HG02885 (cell line): ENCODE data around the gene ITGA1.

Source experiments
- ATAC-seq: cut with Tn5 transposase; IDR thresholded peaks from one replicate; pipeline ENCODE4 v1.9.1; 2021; ENCODE audit warnings: mild to moderate bottlenecking; ENCODE audit not compliant: unreplicated experiment, poor library complexity

Gene ITGA1

DNA sequence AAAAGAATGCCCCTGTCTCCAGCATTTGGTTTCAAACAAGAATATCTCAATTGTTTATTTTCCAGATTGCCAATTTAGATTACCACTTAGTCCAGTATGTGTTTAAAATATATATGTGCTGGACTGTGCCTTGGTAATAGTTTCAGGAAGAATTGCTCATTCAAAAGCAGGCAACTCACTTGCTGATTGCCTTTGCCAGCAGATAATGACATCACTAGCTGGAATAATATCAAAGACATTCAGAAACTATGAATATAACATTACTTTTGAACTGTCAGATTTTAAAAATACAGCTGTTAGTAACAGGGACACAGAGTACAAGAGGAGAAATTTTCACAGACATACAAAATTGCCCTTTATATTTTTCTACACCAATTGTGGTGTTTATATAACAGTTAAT lies 105.4 kb downstream of the ITGA1 start:
- ATAC-seq, result no peak

DNA sequence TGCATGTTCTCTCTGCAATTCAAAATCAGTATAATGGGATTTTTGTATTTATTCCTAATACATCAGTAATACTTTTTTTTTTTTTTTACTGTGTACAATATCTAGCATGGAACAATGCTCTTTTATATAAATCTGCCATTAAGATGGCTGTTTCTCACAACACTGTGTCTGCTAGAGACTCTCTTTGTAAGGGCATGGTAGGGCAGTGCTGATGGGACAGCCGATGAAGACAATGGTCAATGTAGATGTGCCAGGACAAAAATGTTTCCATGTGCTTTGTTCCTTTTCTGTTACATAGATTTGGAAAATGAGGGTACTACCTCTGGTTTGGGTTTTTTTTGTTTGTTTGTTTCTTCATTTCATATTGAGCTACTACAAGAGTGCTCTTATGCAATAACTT lies 106.1 kb downstream of the ITGA1 start:
- ATAC-seq, result no peak

DNA sequence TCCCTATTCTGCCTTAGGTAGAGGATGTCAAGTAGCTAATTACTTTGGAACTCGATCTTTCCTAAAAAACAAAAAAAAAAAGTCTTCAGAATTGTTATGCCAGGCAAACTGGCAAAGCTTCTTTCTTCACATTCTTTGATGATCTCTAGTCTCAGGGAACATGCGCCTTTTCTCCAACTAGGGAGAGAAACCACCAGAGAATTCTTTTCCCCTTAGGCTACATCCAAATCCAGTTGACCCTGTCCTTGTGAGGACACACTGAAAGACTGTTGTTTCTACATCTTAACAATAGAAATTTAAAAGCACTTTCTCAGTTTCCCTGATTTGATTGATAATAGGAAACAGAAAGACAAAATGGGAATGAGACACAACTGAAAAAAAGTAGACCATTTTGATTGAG lies 106.7 kb downstream of the ITGA1 start:
- no peak for ATAC-seq

DNA sequence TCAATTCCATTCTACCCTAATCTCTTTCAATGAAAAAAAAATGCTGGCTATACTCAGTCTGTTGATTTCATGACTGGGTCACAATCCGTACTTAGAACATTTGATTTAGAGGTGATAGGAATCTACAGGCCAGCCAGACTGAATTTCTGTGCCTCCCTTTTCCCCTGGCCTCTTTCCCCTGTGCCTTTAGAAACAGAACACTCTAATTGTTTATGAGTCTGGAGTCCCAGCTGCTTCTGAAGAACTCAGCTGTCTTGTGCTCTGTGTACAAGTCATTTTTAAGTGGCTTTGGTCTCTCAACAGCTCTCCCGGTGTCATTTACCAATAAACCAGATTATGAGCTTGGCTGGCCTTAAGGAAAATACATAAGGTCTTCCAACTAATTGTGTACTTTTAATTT lies 107.4 kb downstream of the ITGA1 start:
- ATAC-seq, result no peak

DNA sequence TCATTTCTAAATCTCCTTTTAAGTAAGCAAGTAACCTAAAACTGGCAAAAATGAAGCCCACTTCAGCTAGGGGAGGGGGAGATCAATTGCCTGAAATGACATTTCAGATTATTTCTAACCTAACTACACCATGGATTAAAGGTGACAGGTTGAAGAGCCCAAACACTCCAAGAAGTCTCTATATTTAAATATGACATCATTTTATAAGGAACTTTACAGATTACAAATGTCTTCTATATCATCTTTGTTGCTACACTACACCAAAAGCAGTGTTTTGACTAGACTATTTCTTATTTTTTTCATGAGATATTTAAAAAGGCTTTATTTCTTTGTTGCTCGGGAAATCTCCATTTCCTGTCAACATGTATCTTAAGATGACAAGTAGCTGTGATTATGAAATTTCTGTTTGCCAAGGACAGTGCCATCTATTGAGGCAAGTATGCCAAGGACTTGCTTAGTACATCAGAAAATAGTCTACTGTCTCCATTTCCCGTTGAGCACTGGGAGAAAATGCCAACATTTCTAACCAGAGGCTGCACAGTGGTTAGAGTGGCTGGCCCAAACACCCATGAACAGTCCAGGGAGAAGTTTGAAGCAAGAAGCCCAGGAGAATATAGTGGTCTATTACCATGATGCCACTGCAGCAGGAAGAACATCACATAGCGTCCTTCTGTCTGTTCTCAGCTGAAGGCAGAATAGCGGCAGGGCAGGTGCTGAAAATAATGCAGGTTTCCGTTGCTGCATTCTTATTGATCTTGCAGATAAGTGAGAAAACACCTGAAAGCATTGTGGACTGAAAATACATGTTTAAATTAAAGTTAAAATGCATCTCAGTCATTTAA lies 108.1 kb downstream of the ITGA1 start:
- no peak for ATAC-seq

DNA sequence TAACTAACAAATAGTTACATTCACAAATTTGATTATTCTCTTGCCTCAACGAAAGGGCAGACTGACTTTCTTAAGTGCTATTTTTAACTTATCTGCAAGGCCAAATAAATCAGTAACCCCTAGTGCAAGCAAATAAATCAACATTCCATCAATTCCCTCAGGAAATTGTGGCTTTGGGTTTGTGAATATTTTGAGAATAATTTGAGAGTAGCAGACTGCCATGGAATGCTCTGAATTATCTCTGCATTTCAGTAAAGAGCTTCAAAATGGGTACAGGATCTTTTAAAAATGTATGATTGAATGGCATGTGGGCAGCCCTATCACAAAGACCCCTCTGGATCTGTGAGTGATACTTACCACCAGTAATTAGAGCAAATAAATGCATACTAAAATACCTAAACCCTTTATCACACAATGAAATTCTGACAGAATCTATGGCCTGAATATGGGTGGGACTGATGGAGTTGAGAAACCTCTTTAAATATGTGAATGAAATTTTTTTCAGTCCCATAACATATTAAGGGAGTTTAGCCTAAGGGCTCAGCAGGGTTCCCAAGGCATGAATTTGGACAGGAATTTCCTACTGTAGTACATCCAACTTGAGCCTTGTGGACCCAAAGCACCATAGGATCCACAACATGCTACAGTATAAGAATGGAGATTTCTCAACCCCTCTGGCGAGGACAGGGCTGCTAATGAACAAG lies 109.0 kb downstream of the ITGA1 start:
- no peak for ATAC-seq

DNA sequence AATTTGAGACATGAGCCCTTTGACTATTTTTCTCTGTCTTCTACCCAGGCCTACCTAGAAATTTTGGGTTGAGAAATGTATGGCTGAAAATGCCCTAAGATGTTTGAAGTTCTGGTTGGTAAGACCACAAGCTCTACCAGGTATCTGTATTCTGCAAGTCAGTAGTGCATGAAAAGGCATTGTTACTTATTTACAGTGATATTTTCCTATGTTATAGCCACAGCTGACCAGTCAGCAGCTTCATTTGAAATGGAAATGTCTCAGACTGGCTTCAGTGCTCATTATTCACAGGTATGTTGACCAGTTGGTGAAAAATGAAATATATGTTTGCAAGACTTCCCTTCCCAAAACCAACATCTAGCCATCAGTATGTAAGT lies 109.5 kb downstream of the ITGA1 start:
- ATAC-seq, result no peak

DNA sequence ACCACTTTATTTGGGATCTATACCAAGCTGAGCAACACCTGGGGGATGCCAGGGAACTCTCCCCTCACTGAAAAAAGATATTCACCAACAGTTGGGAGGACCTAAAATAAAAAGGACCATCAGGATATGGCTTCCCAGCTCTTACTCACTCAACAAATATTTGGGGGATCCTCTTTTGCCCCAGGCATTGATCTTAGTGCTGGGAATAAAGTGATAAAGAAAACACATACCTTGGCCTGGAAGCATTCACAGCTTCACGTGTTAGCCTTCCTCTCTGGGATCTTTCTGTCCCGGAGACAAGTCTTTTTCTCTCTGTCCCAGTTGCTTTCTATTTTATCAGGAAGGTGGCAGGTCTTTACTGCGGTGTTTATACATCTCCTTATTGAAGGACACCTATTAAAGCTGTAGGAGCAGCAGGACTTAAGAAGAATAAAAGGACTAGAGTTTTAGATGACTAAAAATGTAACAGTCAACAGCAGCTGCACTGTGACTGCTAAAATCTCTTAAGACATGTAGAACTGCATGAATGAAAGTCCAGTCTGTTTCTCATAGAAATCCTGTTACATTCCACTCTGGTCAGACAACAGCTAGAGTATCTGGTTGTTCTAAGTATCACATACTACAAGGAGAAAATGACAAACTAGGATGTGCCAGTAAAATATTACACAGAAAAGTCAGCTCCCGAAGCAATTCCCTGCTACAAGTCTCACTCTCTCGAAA lies 111.4 kb downstream of the ITGA1 start:
- no peak for ATAC-seq

DNA sequence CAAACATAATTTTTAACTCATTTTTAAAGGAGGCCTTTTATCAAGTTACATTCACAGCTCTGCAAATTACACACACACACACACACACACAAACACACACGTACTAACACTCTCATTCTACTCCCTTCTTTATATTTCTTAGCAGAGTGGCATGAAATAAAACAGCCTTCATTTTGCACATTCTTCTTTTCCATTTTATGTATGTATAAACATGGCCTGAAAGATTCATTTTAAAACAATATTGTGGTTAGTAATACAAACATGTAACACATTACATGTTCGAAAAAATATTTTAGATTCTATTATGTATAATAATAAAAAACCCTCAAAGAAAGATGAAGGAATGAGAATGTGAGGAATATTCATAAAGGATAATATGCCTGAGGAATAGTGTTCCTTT lies 115.4 kb downstream of the ITGA1 start:
- ATAC-seq, result no peak

DNA sequence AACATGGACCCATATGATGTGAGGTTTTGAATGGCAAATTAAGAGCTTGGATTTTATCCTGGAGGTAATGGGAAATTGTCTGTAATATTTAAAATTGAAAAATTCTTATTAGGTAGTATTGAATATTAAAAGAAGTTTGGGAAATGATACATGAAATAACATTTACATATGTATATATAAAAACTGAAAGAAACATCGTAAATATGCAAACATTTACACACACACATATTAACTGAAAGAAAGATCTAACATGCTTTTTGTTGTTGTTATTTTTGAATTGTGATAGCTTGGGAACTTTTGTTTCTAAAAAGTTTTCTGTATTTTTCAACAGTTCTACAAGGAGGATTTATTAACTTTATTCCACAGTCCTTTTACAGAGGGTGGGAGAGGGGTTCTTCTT lies 118.6 kb downstream of the ITGA1 start:
- ATAC-seq, result no peak

DNA sequence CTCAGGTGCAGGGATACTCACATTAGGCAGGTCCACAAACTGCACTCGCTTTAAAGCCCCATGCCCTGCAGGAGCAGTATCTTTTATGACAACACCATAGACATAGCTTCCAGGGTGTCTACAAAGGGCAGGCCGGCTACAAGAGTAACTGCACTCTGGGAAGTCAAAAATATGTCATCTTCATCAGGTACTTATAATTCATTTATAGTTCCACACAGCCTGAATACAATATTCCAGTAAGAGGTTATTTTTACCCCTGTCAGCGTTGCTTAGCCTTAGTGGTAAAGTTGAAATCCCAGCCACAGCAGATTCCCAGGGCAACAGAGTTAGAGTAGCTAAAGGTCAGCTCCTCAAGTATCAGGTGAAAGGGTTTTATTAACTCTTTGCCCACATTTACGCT lies 119.1 kb downstream of the ITGA1 start:
- ATAC-seq, result no peak

DNA sequence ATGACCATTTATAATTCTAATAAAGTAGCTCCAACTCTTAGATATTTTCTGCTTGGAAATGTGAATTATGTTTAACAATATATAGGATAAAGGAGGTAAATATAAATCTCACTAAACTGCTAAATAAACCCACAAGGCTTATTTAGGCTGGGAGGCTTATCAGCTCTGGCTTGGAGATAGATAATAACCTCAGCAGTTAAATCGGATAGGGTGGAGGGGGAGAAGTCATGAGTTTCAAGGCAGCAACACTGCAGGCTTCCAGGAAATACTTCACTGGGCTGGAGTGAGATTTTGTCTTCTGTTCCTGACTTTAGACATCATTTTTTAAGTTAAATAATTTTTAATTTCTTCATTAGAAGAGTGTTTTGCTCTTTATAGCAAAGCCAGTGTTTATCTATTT lies 121.5 kb downstream of the ITGA1 start:
- ATAC-seq, result no peak

DNA sequence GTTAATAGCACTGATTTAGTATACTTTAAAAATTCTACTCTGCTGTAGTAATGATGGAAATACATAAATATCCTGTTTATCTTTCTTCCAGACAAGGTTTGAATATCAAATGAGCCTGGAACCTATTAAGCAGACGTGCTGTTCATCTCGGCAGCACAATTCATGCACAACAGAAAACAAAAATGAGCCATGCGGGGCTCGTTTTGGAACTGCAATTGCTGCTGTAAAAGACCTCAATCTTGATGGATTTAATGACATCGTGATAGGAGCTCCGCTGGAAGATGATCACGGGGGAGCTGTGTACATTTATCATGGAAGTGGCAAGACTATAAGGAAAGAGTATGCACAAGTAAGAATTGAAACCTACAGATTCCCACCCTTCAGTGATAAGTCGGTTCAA lies 122.4 kb downstream of the ITGA1 start:
- no peak for ATAC-seq

DNA sequence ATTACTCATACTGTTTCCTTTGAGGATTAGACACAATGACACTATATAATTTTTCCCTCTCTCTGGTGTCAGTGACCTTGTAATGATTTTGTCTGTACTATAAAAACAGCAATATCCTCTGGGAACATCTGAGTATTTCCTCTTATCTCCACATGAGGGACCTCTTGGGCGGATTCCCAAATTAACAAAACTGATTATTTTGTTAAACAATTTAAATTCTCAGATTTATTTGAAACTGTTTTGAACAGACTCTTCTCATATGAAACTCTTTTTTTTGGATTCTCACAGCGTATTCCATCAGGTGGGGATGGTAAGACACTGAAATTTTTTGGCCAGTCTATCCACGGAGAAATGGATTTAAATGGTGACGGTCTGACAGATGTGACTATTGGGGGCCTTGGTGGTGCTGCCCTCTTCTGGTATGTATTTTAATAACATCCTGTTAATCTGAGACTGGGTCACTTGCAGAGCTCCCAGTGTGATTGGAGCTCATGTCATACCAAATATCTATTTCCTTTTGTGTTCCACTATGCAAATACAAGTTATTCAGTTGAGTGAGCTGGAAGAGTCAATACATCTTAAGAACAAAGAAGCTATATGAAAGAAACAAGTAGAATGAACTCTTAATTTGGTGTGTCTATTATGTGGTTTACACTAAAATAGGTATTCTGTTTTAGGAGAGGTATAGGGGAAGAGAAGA lies 127.6 kb downstream of the ITGA1 start:
- peak; percentile 99 for ATAC-seq

DNA sequence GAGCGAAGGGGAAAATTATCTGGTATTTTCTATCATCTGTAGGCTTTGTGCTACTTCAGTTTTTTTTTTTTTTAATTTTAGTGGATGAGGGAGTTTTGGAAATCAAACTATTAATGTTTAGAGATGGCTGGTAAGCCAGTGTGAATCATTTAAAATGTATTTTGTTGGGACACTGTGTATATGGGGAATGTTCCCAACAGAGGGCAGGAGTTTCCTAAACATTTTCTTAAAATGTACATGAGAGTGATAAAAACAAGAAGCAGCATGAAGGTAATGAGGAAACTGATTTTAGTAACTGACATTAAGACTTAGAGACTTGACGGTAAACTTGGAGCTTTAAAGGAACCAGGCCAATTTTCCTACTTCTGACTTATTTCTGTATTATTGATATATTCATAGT lies 133.2 kb downstream of the ITGA1 start:
- ATAC-seq, result no peak

DNA sequence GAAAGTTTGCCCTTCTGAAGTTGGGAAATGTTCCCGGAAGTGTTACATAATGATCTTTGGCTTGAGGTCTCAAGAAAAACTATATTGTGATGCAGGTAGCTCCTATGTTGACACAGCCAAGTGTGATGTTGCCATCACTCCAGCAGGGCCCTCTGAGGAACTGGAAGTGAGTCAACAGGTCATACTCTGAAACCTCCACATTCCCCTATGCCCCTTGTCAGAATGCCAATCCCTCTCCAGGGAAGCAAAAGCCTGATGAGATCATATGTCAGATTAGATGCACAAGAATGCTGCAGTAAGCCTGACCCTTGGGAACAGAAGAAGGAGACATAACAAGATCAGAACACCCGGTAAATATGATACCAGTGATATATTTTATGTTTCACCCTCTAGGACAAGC lies 134.7 kb downstream of the ITGA1 start:
- no peak for ATAC-seq

DNA sequence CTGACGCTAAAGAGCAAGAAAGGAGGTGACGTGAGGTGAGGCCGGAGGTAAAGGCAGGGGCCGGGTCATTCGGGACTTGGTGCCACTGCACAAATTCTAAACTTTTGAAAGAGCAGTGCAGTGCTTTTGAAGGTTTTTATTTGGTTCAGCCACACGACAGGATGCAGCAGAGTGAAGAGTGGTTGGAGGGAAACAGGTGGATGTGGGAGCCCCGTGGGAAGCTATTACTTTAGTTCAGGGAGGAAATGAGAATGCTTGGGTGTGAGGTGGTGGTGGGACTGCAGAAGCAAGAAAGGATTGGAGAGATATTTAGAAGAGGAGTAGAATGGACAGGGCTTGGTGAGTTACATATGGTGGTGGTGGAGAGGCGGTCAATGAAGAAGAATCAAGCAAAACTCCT lies 136.7 kb downstream of the ITGA1 start:
- no peak for ATAC-seq

DNA sequence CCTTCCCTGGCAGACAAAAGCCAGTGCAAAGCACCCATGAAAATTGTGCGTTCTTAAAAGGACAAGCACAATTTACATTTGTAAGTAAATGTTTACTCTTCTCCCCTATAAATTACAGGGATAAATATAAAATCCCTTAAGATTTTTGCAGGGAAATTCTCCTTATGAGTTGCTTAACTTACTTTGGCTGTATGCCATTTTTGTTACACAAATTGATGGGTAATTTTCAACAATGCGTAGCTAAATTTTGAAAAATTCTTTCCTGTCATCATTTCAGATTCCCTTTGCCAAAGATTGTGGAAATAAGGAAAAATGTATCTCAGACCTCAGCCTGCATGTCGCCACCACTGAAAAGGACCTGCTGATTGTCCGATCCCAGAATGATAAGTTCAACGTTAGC lies 137.3 kb downstream of the ITGA1 start:
- ATAC-seq, result no peak

DNA sequence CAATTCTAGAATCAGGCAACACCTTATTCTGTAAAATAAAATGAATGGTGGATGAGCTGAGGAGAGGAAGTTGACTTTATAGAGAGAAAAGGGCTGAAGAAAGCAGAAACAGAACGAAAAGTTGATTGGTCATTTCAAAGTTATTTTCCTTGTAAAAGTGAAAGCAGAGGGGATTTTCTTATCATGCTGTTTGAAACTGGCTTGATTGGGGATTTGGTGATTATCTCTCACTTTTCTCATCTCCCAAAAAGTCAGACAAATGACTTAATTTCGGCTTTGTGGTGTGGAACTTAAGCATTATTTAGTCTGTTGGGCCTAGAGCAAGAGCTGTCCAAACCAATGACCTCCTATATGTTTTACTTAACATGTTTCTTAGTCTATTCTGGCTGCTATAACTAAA lies 141.0 kb downstream of the ITGA1 start:
- ATAC-seq, result no peak

DNA sequence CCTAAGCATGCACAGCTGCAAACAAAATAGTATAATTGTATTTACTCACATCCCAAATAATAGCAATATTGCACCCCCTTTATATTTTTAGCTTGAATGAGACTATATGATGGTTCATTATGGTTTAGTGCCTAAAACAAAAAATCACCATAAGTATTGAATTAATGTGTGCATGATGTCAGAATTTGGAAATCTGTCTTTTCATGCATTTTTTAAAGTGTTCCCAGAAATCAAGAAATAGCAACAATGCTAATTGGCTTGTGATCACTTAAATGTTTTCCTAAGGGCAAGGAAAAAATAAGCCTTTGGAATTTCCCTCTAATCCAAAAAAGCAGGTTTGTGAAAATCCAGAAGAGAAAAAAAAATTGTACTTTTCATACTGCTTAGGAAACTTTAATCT lies 150.5 kb downstream of the ITGA1 start:
- ATAC-seq, result no peak

DNA sequence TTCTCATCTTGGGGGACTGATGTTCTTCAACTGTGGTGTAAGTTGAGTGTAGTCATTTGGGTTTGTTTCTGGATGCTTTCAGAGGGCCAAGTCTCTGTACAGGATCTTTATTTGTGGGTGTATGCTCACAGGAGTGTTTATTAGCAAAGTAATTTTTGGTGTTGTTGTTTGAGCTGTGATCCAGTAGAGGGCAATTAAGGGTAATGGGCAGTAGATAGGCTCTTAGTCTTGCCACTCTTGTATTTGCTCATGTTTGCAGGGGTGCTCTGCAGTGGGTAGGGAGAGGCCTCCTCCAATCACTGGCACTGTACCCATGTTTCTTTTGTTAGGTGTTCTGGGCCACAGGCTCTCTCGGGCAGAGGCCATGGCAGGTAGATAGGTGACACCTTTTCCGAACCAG lies 155.6 kb downstream of the ITGA1 start:
- ATAC-seq, result no peak
